Muscle layer of duodenum (tissue), 2 donors: ENCODE measurements around the gene D2HGDH.
"Not testable (repeated sequence)": the region's sequence is repeated elsewhere in the genome, so short reads cannot be mapped to it uniquely, and the experiment has no call there.

Source experiments
- H3K27ac ChIP-seq: one replicate; pipeline ENCODE4 v1.7.0; 2013; ENCODE audit warnings: mild to moderate bottlenecking, low read length
- H3K27me3 ChIP-seq: one replicate; pipeline ENCODE4 v1.7.0; 2013; ENCODE audit warnings: low read depth, mild to moderate bottlenecking, control low read depth, low read length
- H3K36me3 ChIP-seq, 2 donors: one replicate each; pipeline ENCODE4 v1.7.0; 2013; ENCODE audit warnings: low read length in 2 of 2, control low read depth in 1 of 2, mild to moderate bottlenecking in 1 of 2; ENCODE audit not compliant: insufficient read depth in 2 of 2, control insufficient read depth in 1 of 2
- H3K4me1 ChIP-seq, 2 donors: one replicate each; pipeline ENCODE4 v1.7.0; 2013; ENCODE audit warnings: low read length in 2 of 2, mild to moderate bottlenecking in 2 of 2, control low read depth in 1 of 2, moderate library complexity in 1 of 2; ENCODE audit not compliant: insufficient read depth in 2 of 2, control insufficient read depth in 1 of 2
- H3K4me3 ChIP-seq, 2 donors: one replicate each; pipeline ENCODE4 v1.7.0; 2013; ENCODE audit warnings: low read length in 2 of 2, low read depth in 1 of 2, mild to moderate bottlenecking in 1 of 2
- H3K9me3 ChIP-seq, 2 donors: one replicate each; pipeline ENCODE4 v1.7.0; 2013; ENCODE audit warnings: low read length in 2 of 2, control low read depth in 1 of 2, mild to moderate bottlenecking in 1 of 2; ENCODE audit not compliant: control insufficient read depth in 1 of 2
- donor health status: healthy.

The D2HGDH gene

GRCh38 chr2:241741016-241741415, 6.6 kb downstream of the D2HGDH start:
- Histone ChIP-seq H3K36me3 (peaks cover 21 to 31% of the 10 kb centered on the region in 2 donors), H3K27ac (no peak overlapping the region), H3K27me3 (no peaks in the 10 kb centered on the region), H3K4me3 (no peak overlapping the region), H3K9me3 (no peaks in the 10 kb centered on the region), H3K4me1 (no peaks in the 10 kb centered on the region)

DNA sequence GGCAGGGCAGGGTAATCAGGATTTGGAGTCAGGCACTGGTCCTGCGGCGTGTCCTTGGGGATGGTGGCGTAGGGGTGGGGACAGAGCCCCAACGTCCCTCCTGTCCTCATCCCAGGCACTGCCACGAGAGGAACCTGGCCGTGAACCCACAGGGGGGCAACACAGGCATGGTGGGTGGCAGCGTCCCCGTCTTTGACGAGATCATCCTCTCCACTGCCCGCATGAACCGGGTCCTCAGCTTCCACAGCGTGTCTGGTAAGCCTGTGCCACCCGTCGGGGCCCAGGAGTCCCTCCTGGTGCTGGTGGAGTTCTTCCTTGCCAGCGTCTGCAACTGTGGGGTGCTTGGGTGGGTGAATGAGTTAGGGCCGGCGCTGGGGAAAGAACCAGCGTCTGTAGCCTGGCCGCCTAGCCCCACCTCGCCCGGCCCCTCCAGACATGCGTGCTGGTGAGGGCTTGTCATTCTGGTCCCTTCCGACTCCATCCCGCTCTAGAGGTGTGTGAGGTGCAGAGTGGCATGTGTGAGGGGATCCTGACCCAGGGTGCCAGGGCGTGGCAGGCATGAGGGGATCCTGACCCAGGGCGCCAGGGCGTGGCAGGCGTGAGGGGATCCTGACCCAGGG, 8.0 kb downstream of the D2HGDH start:
- Histone ChIP-seq H3K27ac (no peak overlapping the region), H3K9me3 (no peaks in the 10 kb centered on the region), H3K4me1 (no peaks in the 10 kb centered on the region), H3K36me3 (peaks cover 23 to 41% of the 10 kb centered on the region in 2 donors), H3K27me3 (no peaks in the 10 kb centered on the region), H3K4me3 (no peak overlapping the region)

- not testable (repeated sequence) for H3K27ac ChIP-seq, H3K27me3 ChIP-seq, H3K9me3 ChIP-seq, H3K4me3 ChIP-seq, H3K4me1 ChIP-seq
- H3K36me3 ChIP-seq: peaks cover 23 to 45% of the 10 kb centered on the region in 2 donors
These were observed 8.6 kb downstream of the D2HGDH start for GRCh38 chr2:241743008-241743407.

- Histone ChIP-seq H3K4me3 (no peak overlapping the region), H3K27me3 (no peaks in the 10 kb centered on the region), H3K9me3 (no peaks in the 10 kb centered on the region), H3K27ac (no peak overlapping the region), H3K36me3 (peaks cover 23 to 44% of the 10 kb centered on the region in 2 donors), H3K4me1 (no peaks in the 10 kb centered on the region)
These were observed 9.2 kb downstream of the D2HGDH start for GRCh38 chr2:241743620-241744019.

DNA sequence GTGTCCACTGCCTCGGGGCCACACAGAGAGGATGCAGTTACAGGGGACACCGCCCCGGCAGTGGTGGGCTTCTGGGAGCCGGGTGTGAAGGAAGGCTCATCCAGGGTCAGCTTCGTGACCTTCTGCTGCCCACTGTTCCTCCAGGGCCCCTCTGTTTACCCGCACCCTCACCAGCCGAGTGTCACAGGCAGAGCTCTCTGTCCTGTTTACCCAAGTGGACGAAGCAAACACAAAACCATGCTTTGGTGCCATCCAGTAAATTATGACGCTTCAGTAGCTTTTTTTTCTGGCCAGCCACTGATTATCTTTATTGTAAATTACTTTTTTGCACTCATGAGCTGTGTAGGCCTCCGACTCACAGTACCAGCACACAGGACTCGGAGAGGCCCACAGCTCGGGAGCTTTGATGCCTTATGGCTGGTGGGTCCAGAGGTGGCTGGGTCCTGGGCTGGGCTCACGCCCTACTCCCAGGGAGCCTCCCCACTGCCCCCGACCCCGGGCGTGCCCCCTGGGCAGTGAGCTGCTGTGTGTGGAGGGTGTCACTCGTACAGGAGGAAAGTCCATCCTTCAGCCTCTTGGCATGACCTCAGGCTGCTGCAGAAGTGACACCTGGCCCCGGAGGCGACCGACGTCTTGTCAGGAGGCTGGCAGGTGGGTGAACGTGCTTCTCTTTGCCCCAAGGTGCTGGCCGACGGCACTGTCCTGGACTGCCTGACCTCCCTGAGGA, 9.8 kb downstream of the D2HGDH start:
- H3K4me3 ChIP-seq: no peak overlapping the region
- no peaks in the 10 kb centered on the region for H3K9me3 ChIP-seq
- no peak overlapping the region for H3K27ac ChIP-seq
- H3K36me3 ChIP-seq: peaks cover 24 to 50% of the 10 kb centered on the region in 2 donors
- no peaks in the 10 kb centered on the region for H3K27me3 ChIP-seq
- no peaks in the 10 kb centered on the region for H3K4me1 ChIP-seq

GRCh38 chr2:241745276-241745675, 10.8 kb downstream of the D2HGDH start:
- H3K4me3 ChIP-seq: no peak overlapping the region
- no peaks in the 10 kb centered on the region for H3K27me3 ChIP-seq
- no peaks in the 10 kb centered on the region for H3K4me1 ChIP-seq
- H3K9me3 ChIP-seq: no peaks in the 10 kb centered on the region
- peaks cover 29 to 55% of the 10 kb centered on the region in 2 donors for H3K36me3 ChIP-seq
- H3K27ac ChIP-seq: no peak overlapping the region

- no peak overlapping the region for H3K4me3 ChIP-seq
- H3K4me1 ChIP-seq: no peaks in the 10 kb centered on the region
- no peak overlapping the region for H3K27ac ChIP-seq
- H3K9me3 ChIP-seq: no peaks in the 10 kb centered on the region
- no peaks in the 10 kb centered on the region for H3K27me3 ChIP-seq
- H3K36me3 ChIP-seq: peaks cover 29 to 56% of the 10 kb centered on the region in 2 donors
These were observed 11.7 kb downstream of the D2HGDH start for GRCh38 chr2:241746084-241746483.

DNA sequence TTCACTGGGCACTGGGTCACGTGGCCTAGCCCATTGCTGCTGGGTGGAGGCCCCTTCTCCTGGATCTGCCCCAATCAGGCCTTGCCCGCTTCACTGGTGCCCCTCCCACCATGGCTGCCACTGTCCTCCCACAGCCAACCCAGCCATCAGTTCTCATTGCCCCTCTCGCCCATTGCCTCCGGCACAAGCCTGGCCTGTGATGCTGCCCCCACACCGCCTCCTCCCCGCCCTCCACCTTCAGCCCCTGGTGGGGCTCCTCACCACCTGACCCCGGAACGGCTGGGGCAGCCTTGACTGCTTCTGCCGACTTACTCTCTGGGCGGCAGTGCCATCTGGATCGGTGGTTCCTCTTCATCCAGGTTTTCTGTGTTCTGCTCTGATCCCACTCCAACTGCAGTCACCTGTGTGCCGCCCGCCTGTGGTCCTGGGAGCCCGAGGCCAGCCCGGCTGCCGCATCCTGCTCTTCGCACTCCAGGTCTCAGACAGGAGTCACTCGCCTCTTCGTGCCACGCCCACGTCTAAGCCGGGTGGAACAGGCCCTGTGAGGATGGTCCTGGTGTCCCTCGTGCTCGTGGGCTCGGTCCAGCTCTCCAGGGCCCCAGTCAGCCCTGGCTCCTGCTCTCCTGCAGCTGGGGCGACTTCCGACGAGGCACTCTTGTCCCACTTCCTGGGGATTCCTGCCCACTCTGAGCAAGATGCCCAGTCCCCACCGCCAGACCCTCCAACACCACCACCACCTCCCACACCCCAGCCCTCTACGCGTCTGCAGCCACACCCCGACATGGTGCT, 14.2 kb downstream of the D2HGDH start:
- H3K27me3 ChIP-seq: no peaks in the 10 kb centered on the region

GRCh38 chr2:241750076-241750840, 15.8 kb downstream of the D2HGDH start:
- Histone ChIP-seq H3K27me3 (no peaks in the 10 kb centered on the region), H3K27ac (no peak overlapping the region), H3K4me3 (no peak overlapping the region), H3K4me1 (no peaks in the 10 kb centered on the region), H3K36me3 (peaks cover 12 to 69% of the 10 kb centered on the region in 2 donors), H3K9me3 (no peaks in the 10 kb centered on the region)

More for the DNA sequence above, 14.2 kb downstream of the D2HGDH start:
- Histone ChIP-seq H3K9me3 (no peaks in the 10 kb centered on the region), H3K27ac (no peak overlapping the region), H3K4me1 (no peaks in the 10 kb centered on the region), H3K4me3 (no peak overlapping the region), H3K36me3 (peaks cover 25 to 71% of the 10 kb centered on the region in 2 donors)

DNA sequence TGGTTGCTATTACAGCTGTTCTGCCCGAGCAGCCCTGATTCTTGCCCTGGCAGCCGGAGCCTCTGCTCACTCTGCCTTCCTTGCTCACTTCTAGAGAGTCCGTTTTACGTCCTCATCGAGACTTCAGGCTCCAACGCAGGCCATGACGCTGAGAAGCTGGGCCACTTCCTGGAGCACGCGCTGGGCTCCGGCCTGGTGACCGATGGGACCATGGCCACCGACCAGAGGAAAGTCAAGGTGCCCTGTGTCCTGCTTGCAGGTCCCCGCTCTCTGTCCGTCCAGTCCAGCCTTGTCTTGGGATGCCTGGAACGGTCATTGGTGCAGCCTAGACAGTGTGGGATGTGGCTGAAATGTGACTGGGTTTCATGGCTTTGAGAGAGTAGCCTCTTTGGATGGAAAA, 16.7 kb downstream of the D2HGDH start:
- H3K27ac ChIP-seq: no peak overlapping the region
- no peaks in the 10 kb centered on the region for H3K9me3 ChIP-seq
- H3K36me3 ChIP-seq: peaks cover 9 to 69% of the 10 kb centered on the region in 2 donors
- no peaks in the 10 kb centered on the region for H3K4me1 ChIP-seq
- no peak overlapping the region for H3K4me3 ChIP-seq
- no peaks in the 10 kb centered on the region for H3K27me3 ChIP-seq

GRCh38 chr2:241751776-241752175, 17.3 kb downstream of the D2HGDH start:
- H3K4me3 ChIP-seq: no peak overlapping the region
- no peaks in the 10 kb centered on the region for H3K4me1 ChIP-seq
- no peaks in the 10 kb centered on the region for H3K27me3 ChIP-seq
- H3K9me3 ChIP-seq: no peaks in the 10 kb centered on the region
- no peak overlapping the region for H3K27ac ChIP-seq
- peaks cover 9 to 73% of the 10 kb centered on the region in 2 donors for H3K36me3 ChIP-seq
